GM21423 (cell line): ENCODE results near the gene ARHGAP20.
A peak's percentile ranks its signal among the peaks of the same experiment; 100 is the strongest.

Source experiments
- ATAC-seq: cut with Tn5 transposase; IDR thresholded peaks from one replicate; pipeline ENCODE4 v1.9.1; 2021; ENCODE audit warnings: mild to moderate bottlenecking, moderate library complexity; ENCODE audit not compliant: unreplicated experiment

The ARHGAP20 gene

GRCh38 chr11:110720431-110721275, 8.4 kb upstream of the ARHGAP20 start:
- no peak for ATAC-seq

GRCh38 chr11:110716361-110716760, 4.1 kb upstream of the ARHGAP20 start:
- no peak for ATAC-seq

GRCh38 chr11:110715541-110715940, 3.3 kb upstream of the ARHGAP20 start:
- no peak for ATAC-seq

GRCh38 chr11:110713449-110713776, 1.2 kb upstream of the ARHGAP20 start:
- ATAC-seq: no peak

- ATAC-seq: peak; percentile 9
Measured at GRCh38 chr11:110712659-110713448, 617 bp upstream of the ARHGAP20 start.

GRCh38 chr11:110711448-110711775, 825 bp downstream of the ARHGAP20 start:
- no peak for ATAC-seq

GRCh38 chr11:110710628-110711381, 1.4 kb downstream of the ARHGAP20 start:
- ATAC-seq: no peak

- no peak for ATAC-seq
Measured at GRCh38 chr11:110704210-110704864, 7.9 kb downstream of the ARHGAP20 start.

GRCh38 chr11:110691926-110692325, 20.3 kb downstream of the ARHGAP20 start:
- ATAC-seq: no peak

- ATAC-seq: no peak
Measured at GRCh38 chr11:110689306-110689705, 22.9 kb downstream of the ARHGAP20 start.

- ATAC-seq: no peak
Measured at GRCh38 chr11:110679323-110679975, 32.8 kb downstream of the ARHGAP20 start.

- no peak for ATAC-seq
Measured at GRCh38 chr11:110675548-110675947, 36.7 kb downstream of the ARHGAP20 start.

GRCh38 chr11:110665689-110666465, 46.4 kb downstream of the ARHGAP20 start:
- no peak for ATAC-seq

- ATAC-seq: no peak
Measured at GRCh38 chr11:110655967-110656366, 56.3 kb downstream of the ARHGAP20 start.

GRCh38 chr11:110654456-110654855, 57.8 kb downstream of the ARHGAP20 start:
- no peak for ATAC-seq

GRCh38 chr11:110645253-110645652, 67.0 kb downstream of the ARHGAP20 start:
- no peak for ATAC-seq

GRCh38 chr11:110634370-110634769, 77.9 kb downstream of the ARHGAP20 start:
- no peak for ATAC-seq

- ATAC-seq: no peak
Measured at GRCh38 chr11:110631551-110631950, 80.7 kb downstream of the ARHGAP20 start.

- no peak for ATAC-seq
Measured at GRCh38 chr11:110629594-110629993, 82.6 kb downstream of the ARHGAP20 start.

GRCh38 chr11:110621826-110622225, 90.4 kb downstream of the ARHGAP20 start:
- no peak for ATAC-seq
